NCI-H2227 (cell line): ENCODE data around the gene CDC42BPB.

Source experiments
- DNase-seq: peaks from one replicate; lab custom pipeline; 2025; ENCODE audit not compliant: unreplicated experiment; lab: John Stamatoyannopoulos, UW

The CDC42BPB gene

DNA sequence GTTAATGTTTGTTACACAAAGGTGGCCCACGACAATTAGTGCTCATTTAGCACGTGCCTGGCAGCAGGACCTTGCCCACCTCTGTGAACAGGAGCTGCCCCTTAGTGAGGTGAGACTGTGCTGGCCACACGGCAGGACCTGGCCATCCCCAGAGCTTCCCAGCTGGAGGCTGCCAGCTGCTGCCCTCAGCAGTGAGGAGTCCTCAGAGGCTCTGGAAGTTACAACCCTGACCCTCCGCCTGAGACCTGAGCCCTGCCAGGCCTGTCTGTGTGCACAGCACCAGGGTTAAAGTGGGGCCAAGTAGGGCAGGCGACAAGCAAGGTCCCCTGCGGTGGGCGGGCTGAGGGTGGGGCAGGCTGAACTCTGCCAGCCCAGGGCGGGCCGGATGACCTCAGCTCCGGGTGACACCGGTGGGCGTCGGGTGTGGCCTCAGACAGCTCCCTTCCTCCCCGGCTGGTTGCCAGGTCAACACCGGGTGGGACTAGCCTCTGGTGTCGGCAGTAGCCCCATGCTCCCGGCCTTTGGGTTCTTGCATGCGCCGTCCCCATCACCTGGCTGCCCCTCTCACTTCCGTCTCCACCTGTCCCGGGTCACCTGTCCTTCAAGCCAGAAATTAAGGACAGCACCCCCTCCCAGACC, 17.5 kb upstream of the CDC42BPB start:
- no peak for DNase-seq

DNA sequence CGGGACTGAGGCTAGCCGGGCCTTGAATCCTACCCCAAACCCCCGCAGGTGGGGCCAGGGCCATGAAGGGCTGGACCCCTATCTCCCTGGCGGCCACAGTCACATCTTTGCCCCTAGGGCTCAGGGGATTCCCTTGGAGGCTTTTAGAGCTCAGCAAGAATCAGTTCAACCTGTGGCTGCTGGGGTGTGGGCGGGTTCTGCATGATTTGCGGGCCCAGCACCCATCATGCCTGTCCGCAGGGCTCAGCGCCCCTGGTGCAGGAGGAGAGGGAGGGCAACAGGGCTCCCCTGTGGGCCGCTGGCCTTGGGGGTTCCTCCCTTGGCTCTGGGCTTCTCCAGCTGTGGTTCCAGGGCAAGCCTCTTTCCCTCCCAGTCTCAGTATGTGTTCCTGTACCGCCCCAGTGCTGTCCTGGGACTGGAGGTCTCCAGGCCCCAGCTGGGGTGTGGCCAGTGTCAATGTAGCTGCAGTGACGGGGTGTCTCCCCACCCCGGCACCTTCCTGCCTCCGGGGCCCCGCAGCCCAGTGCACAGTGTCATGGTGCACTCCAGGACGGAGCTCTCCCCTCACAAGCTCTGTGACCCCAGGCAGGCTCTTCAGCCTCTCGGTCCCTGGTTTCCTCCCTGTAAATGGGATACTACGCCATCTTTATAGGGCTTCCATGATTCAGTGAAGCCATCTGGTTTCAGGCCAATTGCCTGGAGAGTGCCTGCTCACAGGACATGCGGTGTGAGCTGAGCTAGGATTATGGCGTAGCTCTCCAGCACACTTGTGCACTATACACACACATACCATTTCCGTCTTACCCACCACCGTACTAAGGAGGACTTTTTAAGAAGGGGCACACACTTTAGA, 16.8 kb upstream of the CDC42BPB start:
- DNase-seq, result no peak

DNA sequence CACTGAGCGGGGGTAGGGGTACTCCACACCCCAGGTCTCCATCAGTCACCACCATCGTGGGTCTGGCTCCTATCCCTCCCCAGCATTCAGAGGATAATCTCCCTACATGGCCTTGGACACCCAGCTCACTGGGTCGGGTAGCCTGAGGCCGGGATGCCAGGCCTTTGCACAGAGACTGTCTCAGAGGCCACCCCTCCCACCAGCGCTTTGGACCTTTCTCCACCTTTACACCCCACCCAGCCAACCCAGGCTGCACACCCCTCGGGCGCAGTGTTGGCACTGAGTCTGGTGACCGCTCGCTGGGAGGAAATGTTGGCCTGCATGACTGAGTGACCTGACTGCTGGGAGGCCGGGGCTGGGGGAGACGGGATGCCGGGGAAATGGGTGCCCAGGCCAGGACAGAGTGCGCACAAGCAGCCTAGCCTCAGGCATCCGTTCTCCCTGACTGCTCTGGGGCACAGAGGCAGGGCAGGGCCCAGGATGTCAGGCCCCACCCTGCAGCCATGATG, 16.1 kb upstream of the CDC42BPB start:
- no peak for DNase-seq

DNA sequence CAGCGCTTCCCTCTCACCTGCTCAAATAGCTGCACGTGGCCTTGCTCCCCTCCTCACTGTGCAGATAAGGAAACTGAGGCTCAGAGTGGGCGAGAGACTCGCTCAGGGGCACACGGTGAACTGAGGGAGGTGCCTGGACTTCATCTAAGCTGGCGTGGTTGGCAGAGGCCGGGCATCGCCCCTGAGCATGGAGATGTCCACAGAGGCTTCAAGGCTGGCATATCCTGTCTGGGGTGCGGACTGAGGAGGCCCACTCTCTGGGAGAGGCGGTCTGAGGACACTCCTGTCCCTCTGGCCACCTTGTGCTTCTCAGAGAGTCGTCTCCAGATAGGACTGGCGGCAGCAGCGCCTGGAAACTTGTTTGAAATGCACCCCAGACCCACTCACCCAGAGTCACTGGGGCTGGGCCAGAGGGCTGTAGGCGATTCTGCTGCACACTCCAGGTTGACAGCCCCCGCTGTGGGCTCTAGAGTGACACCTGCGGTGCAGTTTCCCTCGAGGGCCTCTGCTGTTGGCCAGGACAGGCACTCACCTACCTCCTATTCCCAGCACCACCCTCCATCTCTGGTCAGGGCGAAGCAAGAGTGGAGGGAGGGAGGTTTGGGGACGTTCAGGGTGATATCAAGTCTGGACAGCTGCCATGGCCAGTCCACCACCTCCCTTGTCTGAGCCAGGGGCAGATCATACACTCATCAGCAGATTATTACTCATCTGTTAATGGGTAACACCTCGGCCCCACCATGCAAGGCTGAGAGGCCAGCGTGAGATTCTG, 15.4 kb upstream of the CDC42BPB start:
- no peak for DNase-seq

DNA sequence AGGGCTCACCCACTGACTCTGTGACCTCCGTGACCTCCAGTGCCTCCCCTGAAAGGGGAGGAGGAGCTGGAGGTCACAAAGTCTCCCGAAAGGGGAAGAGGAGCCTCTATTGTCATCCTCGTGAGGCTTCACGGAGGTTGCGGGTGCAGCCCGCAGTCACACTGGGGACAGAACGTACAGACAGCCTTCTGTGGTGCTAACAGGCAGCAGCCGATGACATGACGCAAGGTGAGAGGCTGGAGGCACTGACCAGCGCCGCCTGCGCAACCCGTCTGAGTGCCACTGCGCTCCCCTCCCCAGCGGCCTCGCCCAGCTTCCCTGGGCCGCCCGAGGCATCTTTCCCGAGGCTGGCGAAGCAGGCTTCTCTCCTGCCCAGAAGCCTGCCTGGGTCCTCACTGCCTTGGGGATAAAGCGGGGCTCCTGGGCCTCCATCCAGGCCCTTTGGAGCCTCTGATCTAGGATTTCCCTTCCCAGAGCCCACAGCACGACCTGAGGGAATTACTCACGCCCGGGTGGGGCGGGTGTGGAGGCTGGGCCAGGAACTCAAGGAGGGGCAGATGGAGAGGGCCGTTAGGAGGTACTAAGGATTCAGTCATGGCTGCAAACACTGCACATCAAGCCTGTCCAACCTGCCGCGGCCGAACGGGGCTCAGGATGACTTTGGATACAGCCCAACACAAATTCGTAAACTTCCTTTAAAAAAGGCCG, 14.3 kb upstream of the CDC42BPB start:
- DNase-seq, result no peak

DNA sequence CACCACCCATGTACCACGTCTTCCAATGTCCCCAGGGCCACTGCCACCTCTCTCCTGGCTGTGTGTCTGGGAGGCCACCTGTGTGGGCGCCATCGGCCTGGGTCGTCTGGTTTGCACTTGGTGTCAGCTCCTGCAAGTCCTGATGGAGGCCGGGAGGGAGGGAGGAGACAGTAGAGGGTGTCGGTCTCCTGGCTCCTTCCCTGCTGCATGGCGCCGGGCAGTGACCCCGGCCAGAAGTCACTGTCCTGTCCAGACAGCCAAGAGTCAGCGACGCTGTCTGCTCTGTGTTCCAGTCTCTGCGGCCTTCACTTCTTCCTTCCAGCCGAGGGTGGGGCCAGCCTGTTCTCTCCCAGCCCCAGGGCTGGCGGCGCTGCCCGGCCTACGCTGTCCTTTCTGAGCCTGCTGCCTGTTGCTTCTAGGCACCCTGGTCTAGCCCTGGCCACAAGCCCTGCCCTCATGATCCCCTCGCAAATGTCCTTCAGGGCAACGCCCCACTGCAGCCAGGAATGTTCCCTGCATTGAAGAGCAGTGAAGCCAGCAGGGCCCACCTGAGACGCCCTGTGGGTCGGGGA, 13.7 kb upstream of the CDC42BPB start:
- DNase-seq, result no peak

DNA sequence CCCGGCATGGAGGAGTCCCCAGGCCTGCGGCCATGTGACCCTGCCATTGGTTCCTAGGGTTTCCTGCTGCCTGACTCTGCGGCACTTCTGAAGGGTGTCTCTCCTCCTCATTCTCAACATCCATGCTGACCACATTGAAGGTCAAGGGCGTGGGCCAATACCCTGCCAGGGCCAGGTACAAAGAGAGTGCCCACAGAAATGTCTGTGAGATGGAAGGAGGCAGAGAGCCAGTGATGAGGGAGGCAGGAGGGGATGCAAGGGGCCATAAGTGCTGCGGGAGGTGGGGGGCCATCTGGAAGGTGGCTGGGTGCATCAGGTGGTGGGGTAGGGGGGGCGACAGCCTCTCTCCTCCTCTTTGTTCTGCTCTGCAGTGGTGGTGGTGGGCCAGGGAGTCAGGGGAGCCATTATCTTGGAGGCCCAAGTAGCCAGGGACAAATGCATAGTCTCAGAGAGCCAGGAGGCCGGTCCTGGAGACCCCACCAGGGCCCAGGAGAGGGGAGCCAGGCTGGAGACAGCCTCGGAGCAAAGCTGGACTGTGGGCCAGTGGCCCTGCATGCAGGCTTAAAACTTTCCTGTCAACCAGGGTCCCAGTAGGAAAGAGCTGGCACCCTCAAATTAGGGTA, 13.0 kb upstream of the CDC42BPB start:
- DNase-seq, result no peak

DNA sequence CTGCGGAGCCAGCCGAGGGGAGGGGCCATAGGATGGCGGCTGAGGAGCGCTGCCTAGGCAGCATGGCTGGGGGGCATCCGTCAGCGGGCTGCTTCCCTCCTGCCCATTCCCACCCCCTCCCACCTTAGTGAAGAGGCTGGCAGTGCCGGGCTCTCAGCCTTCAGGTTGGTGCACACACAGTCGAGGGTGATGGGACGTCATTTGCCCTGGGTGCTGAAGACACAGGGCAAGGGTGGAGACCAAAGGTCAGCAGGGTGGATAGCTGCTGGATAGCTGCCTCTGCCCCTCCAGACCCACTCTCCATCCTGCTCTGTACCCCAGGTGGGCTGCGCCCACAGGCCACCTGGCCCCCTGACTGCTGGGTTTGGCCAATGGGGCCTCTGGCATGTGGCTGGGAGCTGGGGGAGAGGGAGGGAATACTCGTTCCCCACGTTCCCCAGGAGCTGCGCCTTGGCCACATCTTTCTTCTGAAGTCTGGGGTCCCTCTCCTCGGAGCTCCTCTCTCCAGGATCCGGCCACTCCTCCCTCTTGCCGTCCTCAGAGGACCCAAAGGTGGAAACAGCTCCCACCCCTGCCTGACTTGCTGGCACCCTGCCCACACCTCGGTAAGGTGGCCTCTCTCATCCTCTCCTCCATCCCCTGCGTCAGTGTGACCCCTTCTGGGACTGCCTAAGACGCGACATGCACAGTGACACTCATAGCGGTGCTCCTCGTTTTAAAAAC, 11.2 kb upstream of the CDC42BPB start:
- no peak for DNase-seq

DNA sequence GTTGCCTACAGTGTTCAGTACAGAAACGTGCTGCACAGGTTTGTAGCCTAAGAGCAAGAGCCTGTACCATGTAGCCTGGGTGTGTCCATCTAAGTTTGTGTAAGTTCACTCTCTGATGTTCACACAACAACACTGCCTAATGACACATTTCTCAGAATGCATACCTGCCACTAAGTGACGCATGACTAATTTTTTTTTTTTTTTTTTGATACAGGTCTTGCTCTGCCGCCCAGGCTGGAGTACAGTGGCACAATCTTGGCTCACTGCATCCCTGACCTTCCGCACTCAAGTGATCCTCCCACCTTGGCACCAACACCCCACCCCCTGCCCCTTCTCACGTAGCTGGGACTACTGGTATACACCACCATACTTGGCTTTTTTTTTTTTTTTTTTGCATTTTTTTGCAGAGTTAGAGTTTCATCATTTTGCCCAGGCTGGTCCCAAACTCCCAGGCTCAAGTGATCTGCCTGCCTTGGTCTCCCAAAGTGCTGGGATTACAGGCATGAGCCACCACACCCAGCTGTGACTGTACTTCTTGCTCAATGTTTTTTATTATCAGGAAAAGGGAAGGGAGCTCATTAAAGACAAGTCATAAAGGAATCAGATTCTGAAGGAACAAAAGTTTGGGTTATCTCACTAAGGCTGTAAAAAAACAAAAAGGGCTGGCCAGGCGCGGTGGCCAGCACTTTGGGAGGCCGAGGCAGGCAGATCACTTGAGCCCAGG, 10.0 kb upstream of the CDC42BPB start:
- no peak for DNase-seq

DNA sequence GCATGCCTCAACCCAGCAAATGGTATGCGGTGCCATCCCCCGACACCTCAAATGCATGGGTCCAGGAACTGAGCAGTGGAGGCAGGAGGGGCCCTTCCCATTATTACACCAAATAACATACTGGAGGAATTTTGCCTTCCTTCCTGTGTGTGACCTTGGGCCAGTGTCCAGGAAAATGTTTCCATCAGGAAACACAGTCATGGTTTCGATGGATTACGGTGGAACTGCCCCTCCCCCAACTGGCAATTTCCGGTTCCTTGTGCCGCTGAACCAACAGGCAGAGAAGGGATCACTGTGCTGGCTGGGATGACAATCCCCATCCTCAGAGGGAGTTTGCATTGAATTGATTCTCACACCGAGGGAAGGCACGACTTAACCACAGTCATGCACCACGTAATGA, 9.1 kb upstream of the CDC42BPB start:
- no peak for DNase-seq

DNA sequence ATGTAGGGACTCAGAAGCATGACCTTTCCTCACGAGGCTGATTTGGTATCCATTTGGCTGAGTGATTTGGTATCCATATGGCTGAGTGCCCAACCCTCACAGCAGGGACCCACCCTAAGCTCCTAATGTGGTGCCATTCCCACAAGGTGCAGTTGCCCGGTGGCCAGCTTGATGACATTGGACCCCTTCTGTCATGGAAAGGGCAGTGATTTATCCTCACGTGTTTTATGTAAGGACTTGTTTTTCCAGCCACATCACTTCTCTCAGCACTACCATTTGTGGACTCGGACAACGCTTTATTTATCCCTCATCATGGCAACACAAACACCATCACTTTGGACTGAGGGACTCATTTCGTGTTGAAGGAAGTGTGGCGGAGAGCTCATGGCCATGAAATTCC, 8.5 kb upstream of the CDC42BPB start:
- no peak for DNase-seq

DNA sequence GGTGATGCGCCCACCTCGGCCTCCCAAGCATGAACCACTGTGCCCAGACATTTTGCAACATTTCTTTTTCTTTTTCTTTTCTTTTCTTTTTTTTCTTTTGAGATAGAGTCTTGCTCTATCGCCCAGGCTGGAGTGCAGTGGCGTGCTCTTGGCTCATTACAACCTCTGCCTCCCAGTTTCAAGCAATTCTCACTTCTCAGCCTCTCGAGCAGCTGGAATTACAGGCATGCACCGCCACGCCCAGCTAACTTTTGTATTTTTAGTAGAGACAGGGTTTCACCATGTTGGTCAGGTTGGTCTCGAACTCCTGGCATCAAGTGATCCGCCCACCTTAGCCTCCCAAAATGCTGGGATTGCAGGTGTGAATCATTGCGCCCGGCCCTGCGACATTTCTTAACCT, 7.6 kb upstream of the CDC42BPB start:
- DNase-seq, result no peak

DNA sequence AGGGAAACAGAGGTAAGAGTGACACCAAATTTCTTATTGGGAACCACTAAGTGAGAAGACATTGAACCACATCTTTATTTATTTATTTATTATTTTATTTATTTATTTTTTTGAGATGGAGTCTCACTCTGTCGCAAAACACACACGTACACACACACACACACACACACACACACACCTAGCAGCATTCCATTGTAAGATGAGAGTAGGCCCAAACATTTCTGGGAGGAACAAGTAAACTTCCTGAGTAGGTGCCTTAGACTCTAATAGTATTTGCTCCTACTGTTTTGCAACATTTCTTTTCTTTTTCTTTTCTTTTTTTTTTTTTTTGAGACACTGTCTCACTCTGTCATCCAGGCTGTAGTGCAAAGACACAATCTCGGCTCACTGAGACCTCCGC, 7.1 kb upstream of the CDC42BPB start:
- no peak for DNase-seq

DNA sequence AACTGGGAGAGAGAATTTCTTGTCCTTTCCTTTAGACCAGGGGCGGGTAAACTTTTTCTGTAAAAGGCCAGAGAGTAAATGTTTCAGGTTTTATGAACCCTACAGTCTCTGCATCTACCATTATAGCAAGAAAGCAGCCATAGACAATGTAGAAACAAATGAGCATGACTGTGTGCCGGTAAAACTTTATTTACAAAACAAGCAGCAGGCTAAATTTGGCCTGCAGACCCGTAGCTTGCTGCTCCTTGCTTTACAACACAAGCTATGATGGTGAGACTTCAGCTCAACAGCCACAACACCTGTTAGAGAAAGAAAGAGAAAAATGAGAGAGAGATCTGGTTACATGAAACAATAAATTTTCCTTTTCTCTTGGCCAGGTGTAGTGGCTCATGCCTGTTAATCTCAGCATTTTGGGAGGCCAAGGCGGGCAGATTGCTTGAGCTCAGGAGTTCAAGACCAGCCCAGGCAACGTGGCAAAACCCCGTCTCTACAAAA, 4.2 kb upstream of the CDC42BPB start:
- no peak for DNase-seq

DNA sequence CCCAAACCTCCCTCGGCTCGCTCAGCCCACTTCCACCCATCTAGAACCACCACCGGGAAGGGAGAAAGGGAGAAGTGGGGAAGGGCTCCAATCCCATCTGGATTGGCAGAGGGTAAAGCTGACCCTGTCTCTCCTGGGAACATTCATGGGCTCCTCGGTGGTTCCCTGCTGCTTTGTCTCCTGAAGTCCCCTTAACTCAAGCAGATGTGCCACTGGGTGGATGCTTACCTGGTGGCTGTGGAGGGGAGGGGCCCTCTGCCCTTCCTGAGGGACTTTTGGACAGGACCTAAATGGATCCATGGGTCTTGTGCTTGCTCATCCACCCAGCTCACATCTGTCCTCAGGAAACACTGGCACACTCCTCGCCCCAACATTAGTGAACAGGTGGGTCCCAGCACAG, 2.2 kb upstream of the CDC42BPB start:
- no peak for DNase-seq

DNA sequence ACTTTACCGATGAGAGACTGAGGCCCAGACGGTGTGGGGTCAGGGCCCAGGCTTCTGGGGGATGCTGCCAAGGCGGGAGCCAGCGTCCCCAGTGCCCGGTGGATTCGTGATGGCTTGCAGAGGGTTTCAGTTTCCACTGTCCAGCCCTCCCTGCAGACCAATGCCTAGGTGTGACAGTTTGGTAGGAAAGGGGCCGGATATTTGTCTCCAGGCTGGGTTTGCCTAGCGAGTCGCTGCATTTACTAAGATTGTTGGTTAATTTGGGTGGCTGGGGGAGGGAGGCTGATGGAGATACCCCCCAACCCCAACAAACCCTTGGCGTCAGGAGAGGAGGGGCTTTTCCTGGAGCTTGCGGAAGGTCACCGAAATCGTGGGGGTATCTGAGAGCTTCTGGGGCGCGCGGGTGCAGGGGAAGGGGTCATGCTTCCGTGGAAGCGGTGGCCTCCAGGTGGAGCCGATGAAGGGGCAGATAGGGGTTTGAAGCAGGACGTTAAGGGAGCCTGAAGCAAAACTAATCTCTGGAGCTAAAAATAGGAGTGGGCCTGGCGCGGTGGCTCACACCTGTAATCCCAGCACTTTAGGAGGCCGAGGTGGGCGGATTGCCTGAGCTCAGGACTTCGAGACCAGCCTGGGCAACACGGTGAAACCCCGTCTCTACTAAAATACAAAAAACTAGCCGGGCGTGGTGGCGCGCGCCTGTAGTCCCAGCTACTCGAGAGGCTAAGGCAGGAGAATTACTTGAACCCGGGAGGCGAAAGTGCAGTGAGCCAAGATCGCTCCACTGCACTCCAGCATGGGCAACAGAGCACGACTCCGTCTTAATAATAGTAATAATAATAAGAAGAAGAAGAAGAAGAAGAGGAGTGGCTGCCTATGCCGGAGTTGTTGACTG, 1.1 kb upstream of the CDC42BPB start:
- DNase-seq, result peak; percentile 38

DNA sequence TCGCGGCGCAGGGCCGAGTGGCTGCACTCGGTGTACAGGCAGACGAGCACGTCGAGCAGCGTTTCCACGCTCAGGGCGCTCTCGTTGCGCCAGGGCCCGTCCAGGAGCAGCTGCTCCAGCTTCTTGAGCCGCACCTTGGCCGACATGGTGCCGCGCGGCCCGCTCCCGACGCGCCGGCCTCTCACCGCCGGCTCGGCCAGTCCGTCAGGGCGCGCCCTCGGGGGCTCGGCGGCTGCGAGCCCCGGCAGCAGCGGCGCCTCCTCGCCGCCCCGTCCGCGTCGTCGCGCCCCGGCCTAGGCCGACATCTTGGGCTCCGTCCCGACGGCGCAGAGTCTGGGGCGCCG, 349 bp downstream of the CDC42BPB start:
- DNase-seq, result no peak
